Natural killer cell (primary cell): ENCODE measurements around the gene C17orf100. TPM values are rescaled to one million over a fixed set of nuclear protein-coding genes. Genes with fewer than 3 reads are reported as not detected.

Experiments
- ATAC-seq, 3 donors: fragments of 150-1000 bp in 2 of 3; fragments of 200-7000 bp in 1 of 3; cut with Tn5 transposase; 1 replicate in 1 of 3; 2 replicates in 2 of 3; pipeline ENCODE4 v1.10.0; 2021; ENCODE audit warnings: mild to moderate bottlenecking in 2 of 3, moderate library complexity in 2 of 3
- DNase-seq, 2 donors: peaks; one replicate each; pipeline versions ENCODE4 v3.0.0 to v3.0.0-alpha.2; 2013 to 2021; ENCODE audit warnings: mixed read lengths in 1 of 2
- H3K27ac ChIP-seq: one replicate; pipeline ENCODE4 v1.5.1; 2013; ENCODE audit warnings: mild to moderate bottlenecking, low read length
- H3K27me3 ChIP-seq: one replicate; pipeline ENCODE4 v1.6.1; 2013; ENCODE audit warnings: low read length; ENCODE audit not compliant: control insufficient read depth, insufficient read depth
- H3K36me3 ChIP-seq: one replicate; pipeline ENCODE4 v1.6.1; 2013; ENCODE audit warnings: low read length; ENCODE audit not compliant: control insufficient read depth, insufficient read depth
- H3K4me1 ChIP-seq: one replicate; pipeline ENCODE4 v1.6.1; 2013; ENCODE audit warnings: low read length; ENCODE audit not compliant: control insufficient read depth, insufficient read depth
- H3K4me3 ChIP-seq: one replicate; pipeline ENCODE4 v1.5.1; 2013; ENCODE audit warnings: low read length
- H3K9me3 ChIP-seq: one replicate; pipeline ENCODE4 v1.6.1; 2013; ENCODE audit warnings: low read length; ENCODE audit not compliant: control insufficient read depth, insufficient read depth
- H3K27ac Mint-ChIP-seq, 2 donors: one replicate each; pipeline ENCODE4 v1.8.0; 2022; ENCODE audit warnings: mild to moderate bottlenecking in 2 of 2, mixed read lengths in 2 of 2, moderate library complexity in 1 of 2
- H3K27me3 Mint-ChIP-seq, 2 donors: one replicate each; pipeline ENCODE4 v1.8.0; 2022; ENCODE audit warnings: low read depth in 2 of 2, mixed read lengths in 2 of 2
- H3K36me3 Mint-ChIP-seq: one replicate; pipeline ENCODE4 v1.8.0; 2022; ENCODE audit warnings: mixed read lengths
- H3K4me1 Mint-ChIP-seq, 2 donors: one replicate each; pipeline ENCODE4 v1.8.0; 2022; ENCODE audit warnings: mixed read lengths in 2 of 2
- H3K4me3 Mint-ChIP-seq: one replicate; pipeline ENCODE4 v1.8.0; 2022; ENCODE audit warnings: mild to moderate bottlenecking, moderate library complexity, mixed read lengths
- H3K9me3 Mint-ChIP-seq, 2 donors: one replicate each; pipeline ENCODE4 v1.8.0; 2022; ENCODE audit warnings: mixed read lengths in 2 of 2
- CTCF ChIP-seq: fragments of 200-600 bp; IDR thresholded peaks from one replicate; pipeline ENCODE4 v1.8.0; 2022; ENCODE audit warnings: antibody characterized with exemption
- WGBS: methylation state at CpG from one replicate; pipeline ENCODE4 v1.1.7; 2013; ENCODE audit warnings: missing lambda C conversion rate; ENCODE audit not compliant: insufficient coverage; 5-methylcytosine and 5-hydroxymethylcytosine counted together
- intact Hi-C: fragments of 100-400 bp; cut with micrococcal nuclease; formaldehyde crosslinking; loops from one replicate; pipeline ENCODE4 v1.14.2; 2022
- total RNA-seq, 4 donors: library from RNA; stranded (reverse); fragments of 120-200 nt in 1 of 4; gene quantifications; one replicate each; pipeline versions ENCODE4 v1.2.3 to v1.2.4, GENCODE V29; 2013 to 2022

Gene C17orf100
- total RNA-seq, 3 donors from 2014 or later (not counting 1 experiment from before 2014, with no cell fraction given), result 0.68 to 0.87 (median 0.82) TPM

- Histone ChIP-seq H3K9me3 (no peaks in the 10 kb centered on the region), H3K27ac (no peak overlapping the region), H3K36me3 (no peaks in the 10 kb centered on the region), H3K27me3 (no peaks in the 10 kb centered on the region), H3K4me1 (peaks cover 3% of the 10 kb centered on the region), H3K4me3 (no peak overlapping the region)
- Mint-ChIP-seq H3K4me1 (no peaks in the 10 kb centered on the region), H3K36me3 (no peaks in the 10 kb centered on the region), H3K4me3 (no peak overlapping the region), H3K27me3 (peaks cover 19 to 21% of the 10 kb centered on the region in 2 donors), H3K9me3 (no peaks in the 10 kb centered on the region), H3K27ac (no peak overlapping the region)
- intact Hi-C loops, result no loop called here
- no peak for TF ChIP-seq CTCF
- 92% methylated on average over 7 of the region's 10 CpGs for WGBS
- ATAC-seq, result no peak
- no peak for DNase-seq
These were observed 18.1 kb downstream of the C17orf100 start for GRCh38 chr17:6669479-6670212.

GRCh38 chr17:6670571-6670970, 19.0 kb downstream of the C17orf100 start:
- no peaks in the 10 kb centered on the region for H3K4me1 Mint-ChIP-seq
- intact Hi-C loops, result no loop called here
- no peak overlapping the region for H3K27ac Mint-ChIP-seq
- DNase-seq (no peak), ATAC-seq (no peak)
- H3K27ac ChIP-seq, result no peak overlapping the region
- H3K4me3 ChIP-seq, result no peak overlapping the region
- H3K27me3 Mint-ChIP-seq, result peaks cover 17 to 22% of the 10 kb centered on the region in 2 donors
- no peaks in the 10 kb centered on the region for H3K9me3 Mint-ChIP-seq
- peaks cover 3% of the 10 kb centered on the region for H3K4me1 ChIP-seq
- no peaks in the 10 kb centered on the region for H3K36me3 ChIP-seq
- no peaks in the 10 kb centered on the region for H3K36me3 Mint-ChIP-seq
- WGBS, result 91% methylated on average over 8 of the region's 8 CpGs
- no peak overlapping the region for H3K4me3 Mint-ChIP-seq
- H3K27me3 ChIP-seq, result no peaks in the 10 kb centered on the region
- no peaks in the 10 kb centered on the region for H3K9me3 ChIP-seq
- TF ChIP-seq CTCF, result no peak

GRCh38 chr17:6670999-6671398, 19.4 kb downstream of the C17orf100 start:
- intact Hi-C loops, result no loop called here
- TF ChIP-seq CTCF, result no peak
- Histone ChIP-seq H3K27me3 (no peaks in the 10 kb centered on the region), H3K9me3 (no peaks in the 10 kb centered on the region), H3K27ac (no peak overlapping the region), H3K4me1 (peaks cover 2% of the 10 kb centered on the region), H3K4me3 (no peak overlapping the region), H3K36me3 (no peaks in the 10 kb centered on the region)
- no peak for DNase-seq
- Mint-ChIP-seq H3K9me3 (no peaks in the 10 kb centered on the region), H3K36me3 (no peaks in the 10 kb centered on the region), H3K4me3 (no peak overlapping the region), H3K27ac (no peak overlapping the region), H3K4me1 (no peaks in the 10 kb centered on the region), H3K27me3 (peaks cover 21 to 25% of the 10 kb centered on the region in 2 donors)
- 95% methylated on average over 6 of the region's 6 CpGs for WGBS
- ATAC-seq, result no peak

- TF ChIP-seq CTCF, result no peak
- H3K27me3 Mint-ChIP-seq, result peaks cover 22 to 27% of the 10 kb centered on the region in 2 donors
- no peak for ATAC-seq
- Histone ChIP-seq H3K4me1 (no peaks in the 10 kb centered on the region), H3K36me3 (no peaks in the 10 kb centered on the region), H3K27me3 (no peaks in the 10 kb centered on the region), H3K27ac (no peak overlapping the region), H3K9me3 (no peaks in the 10 kb centered on the region), H3K4me3 (no peak overlapping the region)
- no peak overlapping the region for H3K27ac Mint-ChIP-seq
- H3K36me3 Mint-ChIP-seq, result no peaks in the 10 kb centered on the region
- no peak overlapping the region for H3K4me3 Mint-ChIP-seq
- 90% methylated on average over 7 of the region's 7 CpGs for WGBS
- no peaks in the 10 kb centered on the region for H3K4me1 Mint-ChIP-seq
- no peak for DNase-seq
- intact Hi-C loops, result no loop called here
- H3K9me3 Mint-ChIP-seq, result no peaks in the 10 kb centered on the region
These were observed 19.9 kb downstream of the C17orf100 start for GRCh38 chr17:6671431-6671830.
